Measurements from ENCODE around the gene VWA3B. TPM values are rescaled to one million over a fixed set of nuclear protein-coding genes. Genes with fewer than 3 reads are reported as not detected.
"Not testable (repeated sequence)": the region's sequence is repeated elsewhere in the genome, so short reads cannot be mapped to it uniquely, and the experiment has no call there.

Gene VWA3B
- total and polyA plus RNA-seq, 4 donors: 3.5 to 29.2 (median 11.2) TPM

DNA sequence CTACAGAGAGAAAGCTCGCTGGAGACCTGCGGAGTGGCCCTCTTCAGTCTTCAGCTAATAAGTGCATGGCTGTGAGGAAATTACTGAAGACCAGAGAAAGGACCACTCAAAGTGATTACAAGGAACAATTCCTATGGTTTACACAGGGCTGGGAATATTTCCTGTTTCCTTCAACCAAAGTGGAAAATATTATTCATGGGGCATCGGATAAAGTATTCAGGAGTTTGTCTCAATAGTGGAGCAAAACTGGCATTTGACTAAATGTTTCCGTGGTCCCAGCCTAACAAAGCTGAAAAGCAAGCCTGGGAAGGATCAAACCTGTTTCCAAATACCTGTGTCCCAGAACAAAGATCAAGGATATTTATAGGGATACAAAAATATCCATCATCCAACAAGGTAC, 227.3 kb downstream of the VWA3B start:
- no peaks in the 10 kb centered on the region for H3K27me3 ChIP-seq (ENCODE audit: control insufficient read depth in 3 of 3, insufficient read depth in 3 of 3, low read length in 2 of 3)
- no peak for DNase-seq
- no peak overlapping the region for H3K27ac ChIP-seq (ENCODE audit: low read depth in 1 of 2, low read length in 1 of 2)
- no peak overlapping the region for H3K4me3 ChIP-seq
- no peaks in the 10 kb centered on the region for H3K36me3 ChIP-seq (ENCODE audit: control insufficient read depth in 4 of 4, insufficient read depth in 4 of 4, low read length in 4 of 4)
- peaks cover 0 to 2% (median 0%) of the 10 kb centered on the region in 4 donors for H3K9me3 ChIP-seq (ENCODE audit: control insufficient read depth in 4 of 4, insufficient read depth in 3 of 4, low read length in 3 of 4)
- no peak overlapping the region for H3K9ac ChIP-seq (ENCODE audit: insufficient read depth in 1 of 2, low read length in 2 of 2)
- H3K4me1 ChIP-seq (ENCODE audit: control insufficient read depth in 5 of 5, insufficient read depth in 5 of 5, low read length in 5 of 5): no peaks in the 10 kb centered on the region
- ATAC-seq (ENCODE audit: insufficient read depth, low FRiP score): no peak
- no peak for TF ChIP-seq CTCF (IDR thresholded peaks at IDR 0.05; ENCODE audit: control extremely low read depth, extremely low read depth)
- 77 to 79% methylated on average over 4 of the region's 4 CpGs for WGBS, 2 donors

DNA sequence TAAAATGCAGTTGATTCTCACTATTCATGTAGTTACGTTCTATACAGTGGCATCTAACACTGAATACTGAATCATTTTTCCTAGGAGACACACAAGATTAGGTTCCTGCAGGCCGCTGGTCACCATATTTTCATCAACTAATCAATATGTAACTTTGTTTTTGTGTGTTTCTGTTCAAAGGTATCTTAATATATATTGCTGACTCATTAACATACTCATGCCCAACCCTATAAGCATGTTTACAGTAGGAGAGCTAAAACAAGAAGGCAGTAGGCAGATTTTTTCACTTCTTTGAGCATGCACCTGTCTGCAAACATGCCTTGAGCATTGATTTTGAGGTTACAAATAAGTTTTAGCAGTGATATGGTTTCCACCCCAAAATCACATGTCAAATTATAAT, 229.0 kb downstream of the VWA3B start:
- no peaks in the 10 kb centered on the region for H3K36me3 ChIP-seq (ENCODE audit: control insufficient read depth in 4 of 4, insufficient read depth in 4 of 4, low read length in 4 of 4)
- no peak for DNase-seq
- WGBS, 2 donors: 89 to 94% methylated on average over 2 of the region's 2 CpGs
- H3K4me3 ChIP-seq: no peak overlapping the region
- no peaks in the 10 kb centered on the region for H3K27me3 ChIP-seq (ENCODE audit: control insufficient read depth in 3 of 3, insufficient read depth in 3 of 3, low read length in 2 of 3)
- no peak for TF ChIP-seq CTCF (IDR thresholded peaks at IDR 0.05; ENCODE audit: control extremely low read depth, extremely low read depth)
- no peak for ATAC-seq (ENCODE audit: insufficient read depth, low FRiP score)
- H3K27ac ChIP-seq (ENCODE audit: low read depth in 1 of 2, low read length in 1 of 2): no peak overlapping the region
- no peak overlapping the region for H3K9ac ChIP-seq (ENCODE audit: insufficient read depth in 1 of 2, low read length in 2 of 2)
- H3K4me1 ChIP-seq (ENCODE audit: control insufficient read depth in 5 of 5, insufficient read depth in 5 of 5, low read length in 5 of 5): no peaks in the 10 kb centered on the region
- peaks cover 0 to 9% (median 4%) of the 10 kb centered on the region in 4 donors for H3K9me3 ChIP-seq (ENCODE audit: control insufficient read depth in 4 of 4, insufficient read depth in 3 of 4, low read length in 3 of 4)

DNA sequence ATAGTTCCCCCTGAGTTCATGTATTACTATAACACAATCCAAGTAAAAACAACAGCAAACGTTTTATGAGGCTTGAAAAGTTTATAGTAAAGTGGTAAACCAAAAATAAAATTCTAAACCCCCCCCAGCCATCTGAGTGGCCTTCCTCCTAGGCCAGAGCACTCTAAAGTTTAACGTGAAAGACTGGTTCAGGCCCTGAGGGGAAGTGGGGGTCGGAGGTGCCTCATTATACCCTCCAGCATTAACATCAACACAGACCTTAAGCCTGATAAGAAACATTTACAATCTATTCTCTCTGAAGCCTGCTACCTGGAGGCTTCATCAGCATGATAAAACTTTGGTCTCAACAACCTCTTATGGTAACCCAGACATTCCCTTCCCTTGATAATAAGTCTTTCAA, 230.2 kb downstream of the VWA3B start:
- WGBS, 2 donors: 33 to 46% methylated on average over 3 of the region's 3 CpGs
- TF ChIP-seq CTCF (IDR thresholded peaks at IDR 0.05; ENCODE audit: control extremely low read depth, extremely low read depth): no peak
- Histone ChIP-seq H3K27ac (ENCODE audit: low read depth in 1 of 2, low read length in 1 of 2) (no peak overlapping the region), H3K27me3 (ENCODE audit: control insufficient read depth in 3 of 3, insufficient read depth in 3 of 3, low read length in 2 of 3) (no peaks in the 10 kb centered on the region), H3K9me3 (ENCODE audit: control insufficient read depth in 4 of 4, insufficient read depth in 3 of 4, low read length in 3 of 4) (peaks cover 0 to 13% (median 5%) of the 10 kb centered on the region in 4 donors), H3K9ac (ENCODE audit: insufficient read depth in 1 of 2, low read length in 2 of 2) (no peak overlapping the region), H3K4me1 (ENCODE audit: control insufficient read depth in 5 of 5, insufficient read depth in 5 of 5, low read length in 5 of 5) (no peaks in the 10 kb centered on the region), H3K36me3 (ENCODE audit: control insufficient read depth in 4 of 4, insufficient read depth in 4 of 4, low read length in 4 of 4) (no peaks in the 10 kb centered on the region), H3K4me3 (no peak overlapping the region)
- ATAC-seq (ENCODE audit: insufficient read depth, low FRiP score): no peak
- no peak for DNase-seq

DNA sequence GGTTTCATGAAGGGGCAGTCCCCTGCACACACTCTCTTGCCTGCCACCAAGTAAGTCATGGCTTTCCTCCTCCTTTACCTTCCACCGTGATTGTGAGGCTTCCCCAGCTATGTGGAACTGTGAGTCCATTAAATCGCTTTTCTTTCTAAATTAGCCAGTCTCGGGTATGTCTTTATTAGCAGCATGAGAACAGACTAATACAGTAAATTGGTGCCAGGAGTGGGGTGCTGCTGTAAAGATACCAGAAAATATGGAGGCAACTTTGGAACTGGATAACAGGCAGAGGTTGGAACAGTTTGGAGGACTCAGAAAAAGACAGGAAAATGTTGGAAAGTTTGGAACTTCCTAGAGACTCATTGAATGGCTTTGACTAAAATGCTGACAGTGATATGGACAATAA, 233.2 kb downstream of the VWA3B start:
- H3K27ac ChIP-seq (ENCODE audit: low read depth in 1 of 2, low read length in 1 of 2); ATAC-seq (ENCODE audit: insufficient read depth, low FRiP score); H3K4me3 ChIP-seq; H3K36me3 ChIP-seq (ENCODE audit: control insufficient read depth in 4 of 4, insufficient read depth in 4 of 4, low read length in 4 of 4); H3K4me1 ChIP-seq (ENCODE audit: control insufficient read depth in 5 of 5, insufficient read depth in 5 of 5, low read length in 5 of 5); H3K27me3 ChIP-seq (ENCODE audit: control insufficient read depth in 3 of 3, insufficient read depth in 3 of 3, low read length in 2 of 3); DNase-seq; H3K9ac ChIP-seq (ENCODE audit: insufficient read depth in 1 of 2, low read length in 2 of 2): not testable (repeated sequence)
- 93 to 95% methylated on average over 3 of the region's 3 CpGs for WGBS, 2 donors
- peaks cover 0 to 16% (median 6%) of the 10 kb centered on the region in 4 donors for H3K9me3 ChIP-seq (ENCODE audit: control insufficient read depth in 4 of 4, insufficient read depth in 3 of 4, low read length in 3 of 4)
